Measurements from ENCODE around the gene SHISA9.

DNA sequence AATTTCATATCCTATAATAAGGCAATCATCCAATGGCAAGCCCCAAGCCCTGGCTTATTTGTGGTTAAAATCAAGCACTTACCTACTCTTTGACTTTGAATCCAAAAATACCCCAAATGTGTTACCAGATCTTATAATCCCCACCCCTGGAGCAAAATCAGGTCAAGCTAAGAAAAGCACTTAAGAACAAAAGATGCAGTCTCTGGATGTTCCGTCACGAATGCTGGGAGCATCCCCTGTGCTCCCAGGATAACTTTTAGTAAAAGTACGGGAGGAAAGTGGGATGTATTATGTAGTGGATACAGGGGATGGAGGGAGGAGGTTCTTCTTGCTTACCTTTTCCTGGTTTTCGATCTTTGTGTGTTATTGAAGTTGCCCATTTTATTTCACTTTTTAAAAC lies 29.5 kb downstream of the SHISA9 start:
- TF ChIP-seq EZH2 (IDR thresholded peaks at IDR 0.05; ENCODE audit: borderline replicate concordance): no peak
- no peak for TF ChIP-seq EZH2phosphoT487 (IDR thresholded peaks at IDR 0.05; ENCODE audit: low read depth, severe bottlenecking, unreplicated experiment)

Data from hepatocyte (in vitro differentiated cells).